A549 (cell line): ENCODE measurements around the gene CHKA. TPM values are rescaled to one million over a fixed set of nuclear protein-coding genes. Genes with fewer than 3 reads are reported as not detected.

ENCODE experiments used
- ATAC-seq, 2 experiments: fragments of 200-7000 bp in 1 of 2; fragments of >200 bp in 1 of 2; cut with Nextera tagmentation in 1 of 2; cut with Tn5 transposase in 1 of 2; 3 replicates each; pipeline versions ENCODE4 v1.8.0 to v1.9.1; 2018 to 2020; ENCODE audit warnings: mild to moderate bottlenecking in 1 of 2, moderate library complexity in 1 of 2
- CTCF ChIA-PET: fragments of 300-600 bp; sonication (Branson Sonifier 250); formaldehyde crosslinking; extraction: SDS; loops from one replicate; lab custom pipeline; 2021; ENCODE audit warnings: antibody characterized with exemption, inconsistent platforms; lab: Yijun Ruan, JAX
- POLR2A ChIA-PET: fragments of 350-600 bp; formaldehyde crosslinking; extraction: SDS; loops from one replicate; lab custom pipeline; 2021; ENCODE audit warnings: antibody characterized with exemption, inconsistent platforms; lab: Yijun Ruan, JAX
- DNase-seq, 2 experiments: peaks; one replicate each; pipeline versions ENCODE4 v3.0.0 to v3.0.0-alpha.2; 2011 to 2016; ENCODE audit warnings: low read depth in 1 of 2, low spot score in 1 of 2
- FAIRE-seq: peaks from 2 replicates; lab custom pipeline; 2011; peaks lifted over from hg19 to GRCh38; lab: Jason Lieb, UNC
- H3K27ac ChIP-seq, 2 experiments: fragments of >200 bp; sonication (Bioruptor Twin); formaldehyde crosslinking; 3 replicates each; pipeline ENCODE4 v1.5.1; 2016 to 2017
- H3K4me1 ChIP-seq: fragments of >200 bp; sonication (Bioruptor Twin); formaldehyde crosslinking; 3 replicates; pipeline ENCODE4 v1.6.1; 2016
- H3K4me2 ChIP-seq: fragments of >200 bp; sonication (Bioruptor Twin); formaldehyde crosslinking; 3 replicates; pipeline ENCODE4 v1.6.1; 2016
- H3K4me3 ChIP-seq: fragments of >200 bp; sonication (Bioruptor Twin); formaldehyde crosslinking; 3 replicates; pipeline ENCODE4 v1.5.1; 2016
- H3K9me3 ChIP-seq: fragments of >200 bp; sonication (Bioruptor Twin); formaldehyde crosslinking; 3 replicates; pipeline ENCODE4 v1.6.1; 2016
- BHLHE40 ChIP-seq: IDR thresholded peaks from 2 replicates; pipeline ENCODE4 v1.6.1; 2012; ENCODE audit warnings: low read depth, low read length, inconsistent platforms
- CHD2 ChIP-seq: fragments of 150-350 bp; IDR thresholded peaks from 2 replicates; pipeline ENCODE4 v1.6.1; 2014; ENCODE audit warnings: low read length; ENCODE audit not compliant: partially characterized antibody
- ELK1 ChIP-seq: fragments of 150-350 bp; IDR thresholded peaks from 2 replicates; pipeline ENCODE4 v1.6.1; 2014; ENCODE audit warnings: low read depth, mild to moderate bottlenecking, low read length
- ESRRA ChIP-seq: fragments of 150-350 bp; IDR thresholded peaks from 2 replicates; pipeline ENCODE4 v1.6.1; 2014; ENCODE audit warnings: mild to moderate bottlenecking, low read length, borderline replicate concordance
- FOSB ChIP-seq: fragments of 250-450 bp; sonication (Bioruptor Pico); IDR thresholded peaks from 2 replicates; pipeline ENCODE4 v1.5.0; 2020; ENCODE audit warnings: mild to moderate bottlenecking, moderate library complexity
- FOSL2 ChIP-seq, 2 experiments: fragments of 450-650 bp in 1 of 2; fragments of >200 bp in 1 of 2; sonication (Bioruptor Twin) in 1 of 2; formaldehyde crosslinking; IDR thresholded peaks; 2 replicates each; pipeline versions ENCODE4 v1.5.0 to v1.6.1; 2016 to 2020; ENCODE audit warnings: mild to moderate bottlenecking in 1 of 2, moderate library complexity in 1 of 2
- HES2 ChIP-seq: fragments of >200 bp; sonication (Bioruptor Twin); formaldehyde crosslinking; IDR thresholded peaks from 2 replicates; pipeline ENCODE4 v1.6.1; 2016
- HEYL ChIP-seq: fragments of 250-450 bp; sonication (Bioruptor Pico); IDR thresholded peaks from 2 replicates; pipeline ENCODE4 v1.8.0; 2021; ENCODE audit warnings: mild to moderate bottlenecking, moderate library complexity
- HOXA7 ChIP-seq: fragments of 250-450 bp; sonication (Bioruptor Pico); IDR thresholded peaks from 2 replicates; pipeline ENCODE4 v1.5.0; 2020; ENCODE audit warnings: mild to moderate bottlenecking, moderate library complexity
- PHF8 ChIP-seq: fragments of 200-600 bp; sonication (generic); IDR thresholded peaks from 2 replicates; pipeline ENCODE4 v1.6.1; 2016; ENCODE audit warnings: low read depth, mild to moderate bottlenecking, antibody characterized with exemption, moderate library complexity, borderline replicate concordance
- RFX5 ChIP-seq: fragments of 450-650 bp; IDR thresholded peaks from 2 replicates; pipeline ENCODE4 v1.7.1; 2014; ENCODE audit warnings: antibody characterized with exemption, mild to moderate bottlenecking, moderate library complexity
- ZNF302 ChIP-seq: fragments of 250-450 bp; sonication (Bioruptor Pico); IDR thresholded peaks from 2 replicates; pipeline ENCODE4 v1.9.0; 2021; ENCODE audit warnings: inconsistent platforms, mild to moderate bottlenecking, moderate library complexity
- WGBS: methylation state at CpG from one replicate; pipeline ENCODE4 v1.1.6; 2017; ENCODE audit errors: missing lambda C conversion rate; 5-methylcytosine and 5-hydroxymethylcytosine counted together
- polyA plus RNA-seq, 4 experiments: library from polyadenylated mRNA; depleted of rRNA in 3 of 4; stranded (reverse); fragments of >200 nt; fragmentation: RNase III in 1 of 4; extraction: RNeasy Plus Mini Kit Qiagen cat#74134 plus additional on column Dnase treatment in 1 of 4; gene quantifications; 2 replicates in 3 of 4; 3 replicates in 1 of 4; pipeline ENCODE4 v1.2.3, GENCODE V29; 2011 to 2017
- TF ChIP-seq, protein P1 (sequence below): fragments of >200 bp; sonication (Bioruptor Twin); formaldehyde crosslinking; IDR thresholded peaks from 3 replicates; pipeline ENCODE4 v1.5.1; 2016

The CHKA gene
- polyA plus RNA-seq, 2 of the 4 experiments (the other 2 are of a cell fraction): 14.2 to 21.7 TPM

- POLR2A ChIA-PET: no interaction called here
- no peaks in the 10 kb centered on the region for H3K9me3 ChIP-seq
- H3K27ac ChIP-seq: no peak overlapping the region
- WGBS: 86% methylated on average over 11 of the region's 11 CpGs
- FAIRE-seq: no peak
- CTCF ChIA-PET: interaction anchor here (0.6 to 1.7 kb wide), 8 partner anchors 10 to 132 kb away, joined by 3 to 7 read pairs (median 4); no protein-coding TSS in a partner anchor
- TF ChIP-seq ELK1 (no peak), CHD2 (no peak), HOXA7 (CRISPR knock-in tag) (no peak)
- TF ChIP-seq, protein P1, sequence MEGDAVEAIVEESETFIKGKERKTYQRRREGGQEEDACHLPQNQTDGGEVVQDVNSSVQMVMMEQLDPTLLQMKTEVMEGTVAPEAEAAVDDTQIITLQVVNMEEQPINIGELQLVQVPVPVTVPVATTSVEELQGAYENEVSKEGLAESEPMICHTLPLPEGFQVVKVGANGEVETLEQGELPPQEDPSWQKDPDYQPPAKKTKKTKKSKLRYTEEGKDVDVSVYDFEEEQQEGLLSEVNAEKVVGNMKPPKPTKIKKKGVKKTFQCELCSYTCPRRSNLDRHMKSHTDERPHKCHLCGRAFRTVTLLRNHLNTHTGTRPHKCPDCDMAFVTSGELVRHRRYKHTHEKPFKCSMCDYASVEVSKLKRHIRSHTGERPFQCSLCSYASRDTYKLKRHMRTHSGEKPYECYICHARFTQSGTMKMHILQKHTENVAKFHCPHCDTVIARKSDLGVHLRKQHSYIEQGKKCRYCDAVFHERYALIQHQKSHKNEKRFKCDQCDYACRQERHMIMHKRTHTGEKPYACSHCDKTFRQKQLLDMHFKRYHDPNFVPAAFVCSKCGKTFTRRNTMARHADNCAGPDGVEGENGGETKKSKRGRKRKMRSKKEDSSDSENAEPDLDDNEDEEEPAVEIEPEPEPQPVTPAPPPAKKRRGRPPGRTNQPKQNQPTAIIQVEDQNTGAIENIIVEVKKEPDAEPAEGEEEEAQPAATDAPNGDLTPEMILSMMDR: no peak
- TF ChIP-seq, all 56 proteins: peak for 0
- DNase-seq: no peak
- Histone ChIP-seq H3K4me3 (no peak overlapping the region), H3K4me2 (no peak overlapping the region; the same call in 2 of the 3 replicates), H3K4me1 (peaks cover 28% of the 10 kb centered on the region)
- ATAC-seq: no peak
Measured at GRCh38 chr11:68117853-68118470, 3.2 kb downstream of the CHKA start.

DNA sequence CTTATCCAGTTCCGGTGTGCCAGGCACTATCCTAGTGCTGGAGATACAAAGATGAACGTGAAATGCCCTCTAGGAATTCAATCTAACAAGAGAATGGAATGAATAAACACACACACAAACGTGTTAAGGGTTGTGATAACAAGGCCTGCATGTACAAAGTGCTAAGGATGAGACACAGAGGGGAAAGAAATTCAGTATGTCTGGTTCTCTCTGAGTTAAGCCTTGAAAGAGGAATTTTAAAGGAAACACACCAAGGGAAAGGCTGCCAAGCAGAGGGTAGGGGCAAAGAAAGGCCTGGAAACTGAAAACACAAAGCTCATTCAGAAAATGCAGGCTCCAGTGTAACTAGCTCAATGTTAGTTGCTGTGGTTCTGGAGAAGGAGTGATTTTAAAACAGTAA lies 4.2 kb downstream of the CHKA start:
- Histone ChIP-seq H3K4me3 (no peak overlapping the region), H3K9me3 (no peaks in the 10 kb centered on the region), H3K27ac (no peak overlapping the region), H3K4me2 (no peak overlapping the region), H3K4me1 (peaks cover 20% of the 10 kb centered on the region)
- no peak for ATAC-seq
- FAIRE-seq: no peak
- DNase-seq: no peak
- TF ChIP-seq HEYL (CRISPR knock-in tag): no peak
- no peak for TF ChIP-seq FOSL2 (IDR thresholded peaks at IDR 0.05)
- no peak for TF ChIP-seq FOSL2 (CRISPR knock-in tag; IDR thresholded peaks at IDR 0.05)
- no peak for TF ChIP-seq CHD2
- TF ChIP-seq ESRRA: no peak
- no peak for TF ChIP-seq FOSB
- no peak for TF ChIP-seq HOXA7 (CRISPR knock-in tag)
- no peak for TF ChIP-seq PHF8
- TF ChIP-seq HES2: no peak
- ChIA-PET CTCF (interaction anchor here (1.2 to 1.6 kb wide), 2 partner anchors 10 to 92 kb away, joined by 3 to 4 read pairs; no protein-coding TSS in a partner anchor), POLR2A (no interaction called here)
- WGBS: 64% methylated on average over 3 of the region's 3 CpGs

GRCh38 chr11:68116126-68116525 lies 5.1 kb downstream of the CHKA start:
- Histone ChIP-seq H3K27ac (no peak overlapping the region), H3K4me2 (no peak overlapping the region), H3K4me1 (peaks cover 17% of the 10 kb centered on the region; the same call in 2 of the 3 replicates), H3K9me3 (no peaks in the 10 kb centered on the region), H3K4me3 (no peak overlapping the region)
- TF ChIP-seq PHF8 (no peak), RFX5 (no peak), ELK1 (no peak), ZNF302 (no peak), BHLHE40 (no peak)
- ATAC-seq (no peak), DNase-seq (no peak), FAIRE-seq (no peak)
- 90% methylated on average over 7 of the region's 7 CpGs for WGBS
- CTCF ChIA-PET: interaction anchor here (0.7 to 1.6 kb wide), 2 partner anchors 48 to 93 kb away, joined by 3 read pairs; no protein-coding TSS in a partner anchor
- POLR2A ChIA-PET: no interaction called here
